Lower leg skin (tissue), 3 donors: Measurements from ENCODE around the gene CLECL1.

Experiments
- CTCF ChIP-seq, 3 donors: fragments of 450-650 bp; IDR thresholded peaks; one replicate each; pipeline ENCODE4 v1.5.1; 2016; ENCODE audit warnings: antibody characterized with exemption in 3 of 3, mild to moderate bottlenecking in 3 of 3, moderate library complexity in 2 of 3
- POLR2A ChIP-seq, 2 donors: fragments of 450-650 bp; IDR thresholded peaks; one replicate each; pipeline ENCODE4 v1.6.1; 2016 to 2017; ENCODE audit warnings: antibody characterized with exemption in 2 of 2, mild to moderate bottlenecking in 1 of 2, moderate library complexity in 1 of 2

GRCh38 chr12:9750276-9751203 is 17.6 kb upstream of the CLECL1 start:
- TF ChIP-seq POLR2A (IDR thresholded peaks at IDR 0.05): no peak
- TF ChIP-seq CTCF (IDR thresholded peaks at IDR 0.05): peak in 1 of 3 donors; percentile 21
